Measurements from ENCODE around the gene WDR7.

DNA sequence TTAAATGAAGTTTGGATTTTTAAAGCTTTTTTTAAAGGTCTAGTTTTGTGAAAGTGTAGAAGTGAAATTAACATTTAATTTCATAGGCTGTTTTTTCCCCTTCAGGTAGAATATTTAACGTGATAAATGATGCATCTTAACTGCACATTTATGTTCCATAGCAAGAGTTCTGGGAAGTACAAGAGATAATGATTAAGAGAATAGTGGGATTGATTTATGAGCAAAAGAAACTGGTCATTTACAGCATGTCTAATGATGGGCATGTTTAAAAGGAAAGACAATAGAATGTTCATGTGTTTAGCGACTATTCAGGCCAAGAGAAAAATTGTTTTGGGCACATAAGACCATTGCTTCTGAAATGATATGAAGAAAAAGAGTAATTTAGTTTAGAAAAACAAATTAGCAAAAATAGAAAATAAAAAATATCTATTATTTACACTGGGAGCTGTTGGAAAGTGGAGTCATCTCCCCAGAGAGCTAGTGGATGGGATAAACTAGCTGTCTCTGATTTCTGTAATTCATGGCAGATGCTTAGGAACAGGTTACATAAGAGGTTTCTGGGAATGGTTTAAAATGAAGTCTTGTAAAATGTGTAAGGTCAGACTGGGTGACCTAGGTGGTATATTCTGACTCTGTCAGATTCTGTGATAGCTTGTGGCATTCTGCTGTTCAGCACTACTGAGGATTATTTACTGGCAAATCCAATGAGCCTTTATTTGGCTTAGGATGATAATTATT is 60.7 kb downstream of the WDR7 start:
- TF ChIP-seq, protein P1, sequence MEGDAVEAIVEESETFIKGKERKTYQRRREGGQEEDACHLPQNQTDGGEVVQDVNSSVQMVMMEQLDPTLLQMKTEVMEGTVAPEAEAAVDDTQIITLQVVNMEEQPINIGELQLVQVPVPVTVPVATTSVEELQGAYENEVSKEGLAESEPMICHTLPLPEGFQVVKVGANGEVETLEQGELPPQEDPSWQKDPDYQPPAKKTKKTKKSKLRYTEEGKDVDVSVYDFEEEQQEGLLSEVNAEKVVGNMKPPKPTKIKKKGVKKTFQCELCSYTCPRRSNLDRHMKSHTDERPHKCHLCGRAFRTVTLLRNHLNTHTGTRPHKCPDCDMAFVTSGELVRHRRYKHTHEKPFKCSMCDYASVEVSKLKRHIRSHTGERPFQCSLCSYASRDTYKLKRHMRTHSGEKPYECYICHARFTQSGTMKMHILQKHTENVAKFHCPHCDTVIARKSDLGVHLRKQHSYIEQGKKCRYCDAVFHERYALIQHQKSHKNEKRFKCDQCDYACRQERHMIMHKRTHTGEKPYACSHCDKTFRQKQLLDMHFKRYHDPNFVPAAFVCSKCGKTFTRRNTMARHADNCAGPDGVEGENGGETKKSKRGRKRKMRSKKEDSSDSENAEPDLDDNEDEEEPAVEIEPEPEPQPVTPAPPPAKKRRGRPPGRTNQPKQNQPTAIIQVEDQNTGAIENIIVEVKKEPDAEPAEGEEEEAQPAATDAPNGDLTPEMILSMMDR (conservative IDR thresholded peaks at IDR 0.05 in 1 of 2, IDR thresholded peaks at IDR 0.05 in 1 of 2; ENCODE audit: extremely low read depth in 1 of 2, insufficient read depth in 1 of 2, low read depth in 1 of 2, low read length in 2 of 2): no peak
- no peak for TF ChIP-seq EZH2 (IDR thresholded peaks at IDR 0.05; ENCODE audit: borderline replicate concordance, low read length)

All from mammary epithelial cell (primary cell).